ENCODE data around the gene P3H2.

The P3H2 gene

DNA sequence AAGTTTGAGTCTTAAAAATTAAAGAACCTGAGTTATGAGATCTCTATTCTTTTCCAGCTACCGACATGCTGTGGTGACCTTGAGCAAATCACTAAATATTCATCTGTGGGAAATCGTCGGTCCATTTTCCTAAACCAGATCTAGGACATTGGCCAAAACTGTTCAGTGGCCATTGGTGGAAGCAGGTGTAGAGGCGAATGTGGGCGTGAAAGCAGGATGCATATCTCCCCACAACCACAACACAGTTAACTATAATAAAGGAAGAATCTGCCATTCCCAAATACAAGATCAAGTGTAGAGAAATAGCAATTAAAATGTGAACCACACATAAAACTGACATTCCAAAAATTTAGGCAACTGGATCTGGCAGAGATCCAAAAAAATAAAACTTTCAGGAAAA lies 129.9 kb downstream of the P3H2 start:
- no peak for DNase-seq (ENCODE audit: extremely low spot score)
- TF ChIP-seq, protein P1, sequence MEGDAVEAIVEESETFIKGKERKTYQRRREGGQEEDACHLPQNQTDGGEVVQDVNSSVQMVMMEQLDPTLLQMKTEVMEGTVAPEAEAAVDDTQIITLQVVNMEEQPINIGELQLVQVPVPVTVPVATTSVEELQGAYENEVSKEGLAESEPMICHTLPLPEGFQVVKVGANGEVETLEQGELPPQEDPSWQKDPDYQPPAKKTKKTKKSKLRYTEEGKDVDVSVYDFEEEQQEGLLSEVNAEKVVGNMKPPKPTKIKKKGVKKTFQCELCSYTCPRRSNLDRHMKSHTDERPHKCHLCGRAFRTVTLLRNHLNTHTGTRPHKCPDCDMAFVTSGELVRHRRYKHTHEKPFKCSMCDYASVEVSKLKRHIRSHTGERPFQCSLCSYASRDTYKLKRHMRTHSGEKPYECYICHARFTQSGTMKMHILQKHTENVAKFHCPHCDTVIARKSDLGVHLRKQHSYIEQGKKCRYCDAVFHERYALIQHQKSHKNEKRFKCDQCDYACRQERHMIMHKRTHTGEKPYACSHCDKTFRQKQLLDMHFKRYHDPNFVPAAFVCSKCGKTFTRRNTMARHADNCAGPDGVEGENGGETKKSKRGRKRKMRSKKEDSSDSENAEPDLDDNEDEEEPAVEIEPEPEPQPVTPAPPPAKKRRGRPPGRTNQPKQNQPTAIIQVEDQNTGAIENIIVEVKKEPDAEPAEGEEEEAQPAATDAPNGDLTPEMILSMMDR (IDR thresholded peaks at IDR 0.05; ENCODE audit: control extremely low read depth, extremely low read depth, low read depth, missing control alignments), result no peak
- ChIA-PET POLR2A (no interaction called here), CTCF (interaction anchor here (1.1 to 2.2 kb wide), 3 partner anchors 12 to 29 kb away, joined by 3 to 7 read pairs (median 6); no protein-coding TSS in a partner anchor)

DNA sequence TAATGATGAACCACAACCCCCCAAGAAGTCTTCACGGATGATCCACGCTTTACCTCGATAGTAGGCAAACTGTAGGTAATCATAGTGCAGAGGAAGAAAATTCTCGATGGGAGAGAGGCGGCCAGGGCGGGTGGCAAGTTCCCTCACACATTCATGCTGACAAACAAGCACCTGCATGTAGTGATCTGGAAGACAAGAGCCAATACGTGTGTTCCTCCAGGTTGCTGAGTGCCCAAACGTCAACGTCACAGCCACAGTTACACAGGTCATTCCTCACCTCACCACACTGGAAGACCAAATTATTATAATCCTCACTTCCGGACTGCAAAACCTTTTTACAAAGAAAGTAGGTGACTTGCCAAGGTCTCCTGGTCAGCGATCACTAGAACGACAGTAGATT lies 131.8 kb downstream of the P3H2 start:
- ChIA-PET POLR2A (no interaction called here), CTCF (interaction anchor here (1.7 kb wide), 1 partner anchor 21 kb away, joined by 6 read pairs; no protein-coding TSS in a partner anchor)
- no peak for DNase-seq (ENCODE audit: extremely low spot score)
- TF ChIP-seq, protein P1 (IDR thresholded peaks at IDR 0.05; ENCODE audit: control extremely low read depth, extremely low read depth, low read depth, missing control alignments), result no peak

GRCh38 chr3:189988322-189988721 lies 132.4 kb downstream of the P3H2 start:
- CTCF ChIA-PET, result no interaction called here
- POLR2A ChIA-PET, result no interaction called here
- TF ChIP-seq, protein P1 (IDR thresholded peaks at IDR 0.05; ENCODE audit: control extremely low read depth, extremely low read depth, low read depth, missing control alignments), result no peak
- no peak for DNase-seq (ENCODE audit: extremely low spot score)

- POLR2A ChIA-PET, result no interaction called here
- TF ChIP-seq, protein P1 (IDR thresholded peaks at IDR 0.05; ENCODE audit: control extremely low read depth, extremely low read depth, low read depth, missing control alignments), result no peak
- DNase-seq (ENCODE audit: extremely low spot score), result no peak
- CTCF ChIA-PET, result interaction anchor here (0.7 to 1.7 kb wide), 3 partner anchors 8 to 31 kb away, joined by 3 to 4 read pairs (median 3); no protein-coding TSS in a partner anchor
Measured at GRCh38 chr3:189985948-189986347, 134.7 kb downstream of the P3H2 start.

- no peak for DNase-seq (ENCODE audit: extremely low spot score)
- CTCF ChIA-PET, result interaction anchor here (1.0 to 1.3 kb wide), 3 partner anchors 9 to 339 kb away, joined by 4 to 5 read pairs (median 4); partner anchors contain the start of gene CLDN1
- TF ChIP-seq, protein P1 (IDR thresholded peaks at IDR 0.05; ENCODE audit: control extremely low read depth, extremely low read depth, low read depth, missing control alignments), result no peak
- POLR2A ChIA-PET, result no interaction called here
Measured at GRCh38 chr3:189983612-189984011, 137.1 kb downstream of the P3H2 start.

- POLR2A ChIA-PET, result no interaction called here
Measured at GRCh38 chr3:189982321-189982945, 138.3 kb downstream of the P3H2 start.

More at GRCh38 chr3:189982321-189982945, 138.3 kb downstream of the P3H2 start:
- no peak for DNase-seq (ENCODE audit: extremely low spot score)
- TF ChIP-seq, protein P1 (IDR thresholded peaks at IDR 0.05; ENCODE audit: control extremely low read depth, extremely low read depth, low read depth, missing control alignments), result no peak
- CTCF ChIA-PET, result interaction anchor here (0.8 to 3.2 kb wide), 4 partner anchors 15 to 340 kb away, joined by 3 to 13 read pairs (median 4); partner anchors contain the start of gene CLDN1
